Adrenal gland (tissue), 12 donors: ENCODE results near the gene CYP11A1. TPM values are rescaled to one million over a fixed set of nuclear protein-coding genes. Genes with fewer than 3 reads are reported as not detected.

ENCODE experiments used
- DNase-seq, 7 donors: peaks; one replicate each; pipeline ENCODE4 v3.0.0-alpha.2; 2019 to 2020
- H3K27ac ChIP-seq, 5 donors: fragments of 200-600 bp; sonication (generic) in 4 of 5; 1 replicate in 3 of 5; 2 replicates in 2 of 5; pipeline versions ENCODE4 v1.5.1 to v1.8.0; 2016 to 2020; ENCODE audit warnings: mild to moderate bottlenecking in 1 of 5
- H3K27me3 ChIP-seq: fragments of 200-600 bp; 2 replicates; pipeline ENCODE4 v1.8.0; 2021
- H3K36me3 ChIP-seq, 2 donors: fragments of 200-600 bp; replicated peaks in 1 of 2; 1 replicate in 1 of 2; 2 replicates in 1 of 2; pipeline versions ENCODE4 v1.5.1 to v1.8.0; 2018 to 2022
- H3K4me1 ChIP-seq, 2 donors: fragments of 200-600 bp; replicated peaks in 1 of 2; 1 replicate in 1 of 2; 2 replicates in 1 of 2; pipeline versions ENCODE4 v1.5.1 to v1.8.0; 2018 to 2021
- H3K4me3 ChIP-seq, 4 donors: fragments of 200-600 bp; sonication (generic) in 3 of 4; one replicate each; pipeline ENCODE4 v1.5.1; 2016 to 2018
- H3K9me3 ChIP-seq, 3 donors: fragments of 200-600 bp; sonication (generic) in 1 of 3; replicated peaks in 1 of 3; 1 replicate in 2 of 3; 2 replicates in 1 of 3; pipeline versions ENCODE4 v1.5.1 to v1.8.0; 2016 to 2021
- POLR2A ChIP-seq, 2 donors: fragments of 450-650 bp; IDR thresholded peaks; one replicate each; pipeline ENCODE4 v1.6.1; 2017; ENCODE audit warnings: antibody characterized with exemption in 2 of 2, mild to moderate bottlenecking in 2 of 2, moderate library complexity in 1 of 2
- WGBS, 4 donors: extraction: QIAGEN DNeasy Blood & Tissue Kit in 2 of 4; methylation state at CpG; one replicate each; pipeline versions ENCODE4 v1.1.5 to v1.1.7; 2013 to 2017; 5-methylcytosine and 5-hydroxymethylcytosine counted together
- intact Hi-C, 2 donors: fragments of 100-400 bp; cut with DNase I; formaldehyde crosslinking; loops; one replicate each; pipeline versions ENCODE4 v1.14.1 to v1.15.0; 2022 to 2023
- polyA plus RNA-seq, 3 donors: library from polyadenylated mRNA; stranded (reverse); fragments of 200-250 nt in 2 of 3; fragments of 350-450 nt in 1 of 3; fragmentation: Illumina TruSeq in 1 of 3; extraction: RNeasy Lipid Tissue Mini Kit (QIAGEN cat#74804) in 1 of 3; gene quantifications; one replicate each; pipeline ENCODE4 v1.2.3, GENCODE V29; 2013 to 2014
- total RNA-seq, 9 donors: library from RNA; depleted of rRNA in 4 of 9; stranded (reverse); fragments of >200 nt in 4 of 9; fragments of 120-200 nt in 1 of 9; fragmentation: NEBNext Ultra II Directional in 1 of 9; extraction: Animal tissue kit (Norgen Biotek cat#: 25700) in 1 of 9; gene quantifications; one replicate each; pipeline versions ENCODE4 v1.1.0 to v1.2.4, GENCODE V29; 2013 to 2023
- TF ChIP-seq, protein P1 (sequence below), 6 experiments: fragments of 450-650 bp in 4 of 6; fragments of 200-600 bp in 2 of 6; sonication (generic) in 1 of 6; IDR thresholded peaks; 1 replicate in 5 of 6; 2 replicates in 1 of 6; pipeline versions ENCODE4 v1.5.1 to v1.8.0; 2016 to 2021; ENCODE audit warnings: antibody characterized with exemption in 6 of 6, mild to moderate bottlenecking in 2 of 6, moderate library complexity in 1 of 6
- donor health status: healthy with polysubstance abuse.
- donor health status: Bipolar disorder and iron deficiency.
- donor health status: DM: yes; HTN: yes; CAD: no.
- donor health status: DM: no; HTN: no; CAD: no.
- donor health status: DM: no; HTN: no; CAD: no.
- donor health status: DM: yes; HTN: yes; CAD: no.

Gene CYP11A1
- total and polyA plus RNA-seq, 12 donors: 233 to 5,219 (median 1,366) TPM

DNA sequence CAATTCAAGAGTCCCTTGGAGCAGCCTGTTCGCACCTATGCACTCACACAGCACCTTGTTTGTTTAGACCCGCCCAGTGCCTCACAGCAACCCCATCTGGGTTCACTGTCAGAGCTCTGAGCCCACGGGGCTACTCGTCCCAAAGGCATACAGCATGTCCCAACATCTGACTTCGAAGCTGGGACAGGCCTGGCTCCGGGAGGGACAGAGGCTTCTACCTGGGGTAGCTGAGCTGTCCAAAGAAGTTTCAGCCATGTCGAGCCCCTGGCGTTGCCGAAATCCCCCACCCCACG is 28.6 kb upstream of the CYP11A1 start:
- no peak overlapping the region for H3K27ac ChIP-seq
- no peaks in the 10 kb centered on the region for H3K4me1 ChIP-seq
- intact Hi-C loops: no loop called here
- H3K36me3 ChIP-seq: no peaks in the 10 kb centered on the region
- H3K4me3 ChIP-seq: no peak overlapping the region
- 86 to 100% (median 91%) methylated on average over 2 to 10 of the region's 10 CpGs for WGBS, 4 donors
- H3K9me3 ChIP-seq: no peaks in the 10 kb centered on the region
- no peak for DNase-seq
- TF ChIP-seq POLR2A (IDR thresholded peaks at IDR 0.05): no peak
- TF ChIP-seq, protein P1, sequence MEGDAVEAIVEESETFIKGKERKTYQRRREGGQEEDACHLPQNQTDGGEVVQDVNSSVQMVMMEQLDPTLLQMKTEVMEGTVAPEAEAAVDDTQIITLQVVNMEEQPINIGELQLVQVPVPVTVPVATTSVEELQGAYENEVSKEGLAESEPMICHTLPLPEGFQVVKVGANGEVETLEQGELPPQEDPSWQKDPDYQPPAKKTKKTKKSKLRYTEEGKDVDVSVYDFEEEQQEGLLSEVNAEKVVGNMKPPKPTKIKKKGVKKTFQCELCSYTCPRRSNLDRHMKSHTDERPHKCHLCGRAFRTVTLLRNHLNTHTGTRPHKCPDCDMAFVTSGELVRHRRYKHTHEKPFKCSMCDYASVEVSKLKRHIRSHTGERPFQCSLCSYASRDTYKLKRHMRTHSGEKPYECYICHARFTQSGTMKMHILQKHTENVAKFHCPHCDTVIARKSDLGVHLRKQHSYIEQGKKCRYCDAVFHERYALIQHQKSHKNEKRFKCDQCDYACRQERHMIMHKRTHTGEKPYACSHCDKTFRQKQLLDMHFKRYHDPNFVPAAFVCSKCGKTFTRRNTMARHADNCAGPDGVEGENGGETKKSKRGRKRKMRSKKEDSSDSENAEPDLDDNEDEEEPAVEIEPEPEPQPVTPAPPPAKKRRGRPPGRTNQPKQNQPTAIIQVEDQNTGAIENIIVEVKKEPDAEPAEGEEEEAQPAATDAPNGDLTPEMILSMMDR (IDR thresholded peaks at IDR 0.05): no peak
- no peaks in the 10 kb centered on the region for H3K27me3 ChIP-seq

DNA sequence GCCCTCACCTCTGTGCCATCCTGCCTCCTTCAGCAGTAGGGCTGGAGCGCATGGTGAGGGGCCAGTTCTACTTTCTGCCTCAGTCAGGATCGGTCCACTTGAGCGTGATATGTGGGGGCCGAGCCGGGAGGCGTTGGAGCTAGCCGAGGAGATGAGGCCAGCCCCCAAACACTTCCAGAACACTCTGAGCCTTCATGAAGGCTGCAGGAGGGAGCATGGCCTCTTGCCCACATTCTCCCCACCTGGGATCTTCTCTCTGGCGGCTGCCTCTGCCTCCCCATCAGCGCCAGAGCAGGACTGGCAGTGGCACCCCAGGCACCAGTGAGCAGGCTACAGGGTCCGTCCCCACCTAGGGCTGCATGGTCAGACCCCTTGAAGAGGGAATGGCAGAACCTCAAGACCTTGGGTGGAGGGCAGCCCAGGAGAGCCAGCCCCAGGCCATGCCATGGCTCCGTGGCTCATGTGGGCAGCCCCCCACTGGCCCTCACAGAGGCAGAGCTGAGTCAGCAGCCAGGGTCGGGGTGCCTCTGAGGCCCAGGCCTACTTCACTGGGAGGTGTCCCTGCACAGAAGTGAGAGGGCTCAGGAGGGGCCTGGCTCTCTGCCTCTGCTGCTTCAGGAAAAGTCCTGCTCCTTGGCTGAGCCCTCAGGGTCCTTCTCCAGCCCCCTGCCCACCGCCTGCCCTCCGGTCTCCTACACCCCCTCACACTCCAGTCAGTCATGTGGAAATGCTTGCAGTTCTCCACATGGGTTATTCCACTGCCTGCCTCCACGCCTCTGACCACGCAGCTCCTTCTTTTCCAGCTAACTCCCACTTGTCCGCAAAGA is 28.1 kb upstream of the CYP11A1 start:
- DNase-seq: no peak
- Histone ChIP-seq H3K27me3 (no peaks in the 10 kb centered on the region), H3K27ac (no peak overlapping the region), H3K4me3 (no peak overlapping the region), H3K36me3 (no peaks in the 10 kb centered on the region), H3K4me1 (no peaks in the 10 kb centered on the region), H3K9me3 (no peaks in the 10 kb centered on the region)
- intact Hi-C loops: no loop called here
- 90 to 92% (median 91%) methylated on average over 12 to 17 of the region's 17 CpGs for WGBS, 4 donors
- TF ChIP-seq POLR2A (IDR thresholded peaks at IDR 0.05): no peak
- TF ChIP-seq, protein P1 (IDR thresholded peaks at IDR 0.05): no peak

DNA sequence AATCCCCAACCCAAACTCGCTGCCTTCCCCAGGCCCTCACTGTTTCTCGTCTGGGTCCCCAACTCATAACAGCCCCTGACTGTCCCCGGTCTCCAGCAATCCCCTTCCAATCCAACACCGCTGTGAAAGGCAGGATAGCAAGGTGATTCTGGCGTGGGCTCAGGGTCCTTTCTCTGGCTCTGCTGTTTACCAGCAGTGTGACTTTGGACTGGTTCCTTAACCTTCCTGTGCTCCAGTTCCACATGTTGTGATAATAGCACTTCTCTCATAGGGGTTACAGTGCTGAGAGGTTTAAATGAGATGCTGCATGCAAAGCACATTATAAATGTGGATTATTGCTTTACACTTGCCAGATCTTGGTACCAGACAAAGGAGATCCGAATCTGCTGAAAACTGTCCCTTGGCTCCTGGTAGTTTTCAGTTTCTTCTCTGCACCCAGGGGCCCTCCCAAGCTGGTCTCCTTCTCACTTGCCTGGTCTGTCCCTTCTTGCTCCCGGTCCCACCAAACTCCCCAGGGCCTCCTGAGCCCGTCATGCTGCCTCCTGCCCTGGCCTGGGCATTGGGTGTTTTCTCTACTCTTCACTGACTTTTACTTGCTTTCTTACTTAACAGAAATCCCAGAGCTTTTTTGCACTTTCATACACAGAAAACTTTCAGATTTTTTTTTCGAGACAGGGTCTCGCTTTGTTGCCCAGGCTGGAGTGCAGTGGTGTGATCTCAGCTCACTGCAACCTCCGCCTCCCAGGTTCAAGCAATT is 26.8 kb upstream of the CYP11A1 start:
- WGBS, 4 donors: 91 to 92% (median 91%) methylated on average over 11 of the region's 11 CpGs
- H3K4me3 ChIP-seq: no peak overlapping the region
- H3K27me3 ChIP-seq: no peaks in the 10 kb centered on the region
- intact Hi-C loops: no loop called here
- no peaks in the 10 kb centered on the region for H3K9me3 ChIP-seq
- no peak for TF ChIP-seq POLR2A (IDR thresholded peaks at IDR 0.05)
- TF ChIP-seq, protein P1 (IDR thresholded peaks at IDR 0.05): no peak
- no peaks in the 10 kb centered on the region for H3K36me3 ChIP-seq
- H3K4me1 ChIP-seq: no peaks in the 10 kb centered on the region
- H3K27ac ChIP-seq: no peak overlapping the region
- no peak for DNase-seq

DNA sequence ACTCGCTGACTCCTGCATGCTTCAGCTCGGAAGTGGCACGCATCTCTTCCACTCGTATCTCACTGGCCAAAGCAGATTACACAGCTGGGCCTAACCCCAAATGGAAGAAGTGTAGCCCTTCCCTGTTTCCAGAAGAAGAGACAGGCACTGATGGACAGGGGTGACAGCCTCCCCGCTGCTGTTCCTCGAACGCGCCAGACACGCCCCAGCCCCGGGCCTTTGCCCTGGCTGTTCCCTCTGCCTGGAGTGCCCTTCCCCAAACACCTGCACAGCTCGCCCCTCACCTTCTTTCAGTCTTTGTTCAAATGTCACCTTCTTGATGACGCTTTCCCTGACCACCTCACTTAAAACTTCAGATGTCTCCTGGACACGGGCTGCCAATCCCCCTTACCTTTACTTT is 26.0 kb upstream of the CYP11A1 start:
- TF ChIP-seq, protein P1 (IDR thresholded peaks at IDR 0.05): no peak
- no peak for TF ChIP-seq POLR2A (IDR thresholded peaks at IDR 0.05)
- H3K4me1 ChIP-seq: no peaks in the 10 kb centered on the region
- DNase-seq: no peak
- no peaks in the 10 kb centered on the region for H3K27me3 ChIP-seq
- intact Hi-C loops: no loop called here
- H3K27ac ChIP-seq: no peak overlapping the region
- H3K4me3 ChIP-seq: no peak overlapping the region
- 92 to 96% (median 95%) methylated on average over 13 of the region's 13 CpGs for WGBS, 4 donors
- no peaks in the 10 kb centered on the region for H3K9me3 ChIP-seq
- no peaks in the 10 kb centered on the region for H3K36me3 ChIP-seq
